Stimulated activated naive CD8-positive, alpha-beta T cell treated with anti-CD3 and anti-CD28 coated beads, Interleukin-15, Interleukin-2, amounts not matched to agents 100 ng/mL and 50 ng/mL, for 24 hours (primary cell): ENCODE results near the gene TBC1D23.
"Not testable (repeated sequence)": the region's sequence is repeated elsewhere in the genome, so short reads cannot be mapped to it uniquely, and the experiment has no call there.

Experiments used
- H3K27ac Mint-ChIP-seq: one replicate; pipeline ENCODE4 v1.8.0; 2021; ENCODE audit warnings: mild to moderate bottlenecking, mixed read lengths
- H3K27me3 Mint-ChIP-seq: one replicate; pipeline ENCODE4 v1.8.0; 2021; ENCODE audit warnings: mixed read lengths
- H3K36me3 Mint-ChIP-seq: one replicate; pipeline ENCODE4 v1.8.0; 2021; ENCODE audit warnings: low read depth, mixed read lengths
- H3K4me1 Mint-ChIP-seq: one replicate; pipeline ENCODE4 v1.8.0; 2021; ENCODE audit warnings: low read depth, mixed read lengths
- H3K4me3 Mint-ChIP-seq: one replicate; pipeline ENCODE4 v1.8.0; 2021; ENCODE audit warnings: mild to moderate bottlenecking, mixed read lengths
- H3K9me3 Mint-ChIP-seq: one replicate; pipeline ENCODE4 v1.8.0; 2021; ENCODE audit warnings: mixed read lengths

The TBC1D23 gene

GRCh38 chr3:100242471-100242870 lies 18.3 kb upstream of the TBC1D23 start:
- not testable (repeated sequence) for H3K9me3 Mint-ChIP-seq, H3K27me3 Mint-ChIP-seq, H3K36me3 Mint-ChIP-seq, H3K4me3 Mint-ChIP-seq, H3K27ac Mint-ChIP-seq
- H3K4me1 Mint-ChIP-seq: peaks cover 14% of the 10 kb centered on the region

- H3K4me1 Mint-ChIP-seq: peaks cover 14% of the 10 kb centered on the region
- H3K9me3 Mint-ChIP-seq: no peaks in the 10 kb centered on the region
- no peaks in the 10 kb centered on the region for H3K36me3 Mint-ChIP-seq
- no peak overlapping the region for H3K27ac Mint-ChIP-seq
- no peak overlapping the region for H3K4me3 Mint-ChIP-seq
- H3K27me3 Mint-ChIP-seq: no peaks in the 10 kb centered on the region
Observed at GRCh38 chr3:100244264-100244663, 16.5 kb upstream of the TBC1D23 start.

- Mint-ChIP-seq H3K27ac (no peak overlapping the region), H3K4me1 (peaks cover 14% of the 10 kb centered on the region), H3K27me3 (no peaks in the 10 kb centered on the region), H3K9me3 (no peaks in the 10 kb centered on the region), H3K4me3 (no peak overlapping the region), H3K36me3 (no peaks in the 10 kb centered on the region)
Observed at GRCh38 chr3:100245136-100245535, 15.7 kb upstream of the TBC1D23 start.

- Mint-ChIP-seq H3K27ac (no peak overlapping the region), H3K4me1 (peaks cover 14% of the 10 kb centered on the region), H3K36me3 (no peaks in the 10 kb centered on the region), H3K9me3 (no peaks in the 10 kb centered on the region), H3K27me3 (no peaks in the 10 kb centered on the region), H3K4me3 (no peak overlapping the region)
Observed at GRCh38 chr3:100245927-100246326, 14.9 kb upstream of the TBC1D23 start.

- no peaks in the 10 kb centered on the region for H3K9me3 Mint-ChIP-seq
- no peaks in the 10 kb centered on the region for H3K36me3 Mint-ChIP-seq
- peaks cover 14% of the 10 kb centered on the region for H3K4me1 Mint-ChIP-seq
- no peak overlapping the region for H3K27ac Mint-ChIP-seq
- no peaks in the 10 kb centered on the region for H3K27me3 Mint-ChIP-seq
- H3K4me3 Mint-ChIP-seq: no peak overlapping the region
Observed at GRCh38 chr3:100246999-100247398, 13.8 kb upstream of the TBC1D23 start.

GRCh38 chr3:100252001-100252400 lies 8.8 kb upstream of the TBC1D23 start:
- no peaks in the 10 kb centered on the region for H3K9me3 Mint-ChIP-seq
- no peak overlapping the region for H3K27ac Mint-ChIP-seq
- no peaks in the 10 kb centered on the region for H3K36me3 Mint-ChIP-seq
- H3K4me3 Mint-ChIP-seq: no peak overlapping the region
- peaks cover 2% of the 10 kb centered on the region for H3K4me1 Mint-ChIP-seq
- H3K27me3 Mint-ChIP-seq: no peaks in the 10 kb centered on the region

GRCh38 chr3:100254168-100254777 lies 6.5 kb upstream of the TBC1D23 start:
- no peaks in the 10 kb centered on the region for H3K27me3 Mint-ChIP-seq
- H3K4me3 Mint-ChIP-seq: no peak overlapping the region
- no peaks in the 10 kb centered on the region for H3K36me3 Mint-ChIP-seq
- H3K9me3 Mint-ChIP-seq: no peaks in the 10 kb centered on the region
- H3K27ac Mint-ChIP-seq: no peak overlapping the region
- peaks cover 8% of the 10 kb centered on the region for H3K4me1 Mint-ChIP-seq

- H3K27me3 Mint-ChIP-seq: no peaks in the 10 kb centered on the region
- no peak overlapping the region for H3K27ac Mint-ChIP-seq
- peaks cover 33% of the 10 kb centered on the region for H3K4me1 Mint-ChIP-seq
- no peaks in the 10 kb centered on the region for H3K36me3 Mint-ChIP-seq
- H3K9me3 Mint-ChIP-seq: no peaks in the 10 kb centered on the region
- H3K4me3 Mint-ChIP-seq: no peak overlapping the region
Observed at GRCh38 chr3:100256731-100257151, 4.1 kb upstream of the TBC1D23 start.

GRCh38 chr3:100257586-100257985 lies 3.2 kb upstream of the TBC1D23 start:
- no peaks in the 10 kb centered on the region for H3K36me3 Mint-ChIP-seq
- peaks cover 38% of the 10 kb centered on the region for H3K4me1 Mint-ChIP-seq
- no peak overlapping the region for H3K27ac Mint-ChIP-seq
- H3K9me3 Mint-ChIP-seq: no peaks in the 10 kb centered on the region
- H3K4me3 Mint-ChIP-seq: no peak overlapping the region
- no peaks in the 10 kb centered on the region for H3K27me3 Mint-ChIP-seq

GRCh38 chr3:100260081-100260684 lies 609 bp upstream of the TBC1D23 start:
- H3K27me3 Mint-ChIP-seq: no peaks in the 10 kb centered on the region
- peaks cover 63% of the 10 kb centered on the region for H3K4me1 Mint-ChIP-seq
- no peaks in the 10 kb centered on the region for H3K9me3 Mint-ChIP-seq
- H3K27ac Mint-ChIP-seq: peak overlapping the region; percentile 94
- H3K36me3 Mint-ChIP-seq: no peaks in the 10 kb centered on the region
- peak overlapping the region; percentile 95 for H3K4me3 Mint-ChIP-seq

- no peaks in the 10 kb centered on the region for H3K36me3 Mint-ChIP-seq
- peak overlapping the region; percentile 94 for H3K27ac Mint-ChIP-seq
- H3K9me3 Mint-ChIP-seq: no peaks in the 10 kb centered on the region
- H3K4me3 Mint-ChIP-seq: peak overlapping the region; percentile 95
- H3K4me1 Mint-ChIP-seq: peaks cover 63% of the 10 kb centered on the region
- no peaks in the 10 kb centered on the region for H3K27me3 Mint-ChIP-seq
Observed at GRCh38 chr3:100261485-100261903, 702 bp downstream of the TBC1D23 start.

GRCh38 chr3:100262925-100263324 lies 2.1 kb downstream of the TBC1D23 start:
- H3K4me3 Mint-ChIP-seq: not testable (repeated sequence)

GRCh38 chr3:100263583-100263982 lies 2.8 kb downstream of the TBC1D23 start:
- Mint-ChIP-seq H3K4me1 (peaks cover 59% of the 10 kb centered on the region), H3K4me3 (no peak overlapping the region), H3K36me3 (no peaks in the 10 kb centered on the region)

More at GRCh38 chr3:100262925-100263324, 2.1 kb downstream of the TBC1D23 start:
- H3K27ac Mint-ChIP-seq, H3K36me3 Mint-ChIP-seq, H3K9me3 Mint-ChIP-seq, H3K27me3 Mint-ChIP-seq: not testable (repeated sequence)
- peaks cover 57% of the 10 kb centered on the region for H3K4me1 Mint-ChIP-seq

GRCh38 chr3:100264242-100264641 lies 3.5 kb downstream of the TBC1D23 start:
- Mint-ChIP-seq H3K36me3 (no peaks in the 10 kb centered on the region), H3K4me3 (no peak overlapping the region), H3K27ac (no peak overlapping the region), H3K9me3 (no peaks in the 10 kb centered on the region), H3K27me3 (no peaks in the 10 kb centered on the region), H3K4me1 (peaks cover 66% of the 10 kb centered on the region)

More at GRCh38 chr3:100263583-100263982, 2.8 kb downstream of the TBC1D23 start:
- Mint-ChIP-seq H3K9me3 (no peaks in the 10 kb centered on the region), H3K27ac (peak overlapping the region; percentile 14), H3K27me3 (no peaks in the 10 kb centered on the region)

GRCh38 chr3:100265016-100265415 lies 4.2 kb downstream of the TBC1D23 start:
- peaks cover 66% of the 10 kb centered on the region for H3K4me1 Mint-ChIP-seq
- no peaks in the 10 kb centered on the region for H3K9me3 Mint-ChIP-seq
- H3K27ac Mint-ChIP-seq: no peak overlapping the region
- no peaks in the 10 kb centered on the region for H3K36me3 Mint-ChIP-seq
- no peaks in the 10 kb centered on the region for H3K27me3 Mint-ChIP-seq
- H3K4me3 Mint-ChIP-seq: no peak overlapping the region

GRCh38 chr3:100266531-100266930 lies 5.7 kb downstream of the TBC1D23 start:
- no peak overlapping the region for H3K4me3 Mint-ChIP-seq
- H3K27me3 Mint-ChIP-seq: no peaks in the 10 kb centered on the region
- no peak overlapping the region for H3K27ac Mint-ChIP-seq
- peaks cover 64% of the 10 kb centered on the region for H3K4me1 Mint-ChIP-seq
- no peaks in the 10 kb centered on the region for H3K9me3 Mint-ChIP-seq
- H3K36me3 Mint-ChIP-seq: no peaks in the 10 kb centered on the region
